ENCODE measurements around the gene NCOA1. TPM values are rescaled to one million over a fixed set of nuclear protein-coding genes. Genes with fewer than 3 reads are reported as not detected.

Gene NCOA1
- total and polyA plus RNA-seq, 2 of the 4 experiments (the other 2 are of a cell fraction) = 6.7 to 11.3 TPM

DNA sequence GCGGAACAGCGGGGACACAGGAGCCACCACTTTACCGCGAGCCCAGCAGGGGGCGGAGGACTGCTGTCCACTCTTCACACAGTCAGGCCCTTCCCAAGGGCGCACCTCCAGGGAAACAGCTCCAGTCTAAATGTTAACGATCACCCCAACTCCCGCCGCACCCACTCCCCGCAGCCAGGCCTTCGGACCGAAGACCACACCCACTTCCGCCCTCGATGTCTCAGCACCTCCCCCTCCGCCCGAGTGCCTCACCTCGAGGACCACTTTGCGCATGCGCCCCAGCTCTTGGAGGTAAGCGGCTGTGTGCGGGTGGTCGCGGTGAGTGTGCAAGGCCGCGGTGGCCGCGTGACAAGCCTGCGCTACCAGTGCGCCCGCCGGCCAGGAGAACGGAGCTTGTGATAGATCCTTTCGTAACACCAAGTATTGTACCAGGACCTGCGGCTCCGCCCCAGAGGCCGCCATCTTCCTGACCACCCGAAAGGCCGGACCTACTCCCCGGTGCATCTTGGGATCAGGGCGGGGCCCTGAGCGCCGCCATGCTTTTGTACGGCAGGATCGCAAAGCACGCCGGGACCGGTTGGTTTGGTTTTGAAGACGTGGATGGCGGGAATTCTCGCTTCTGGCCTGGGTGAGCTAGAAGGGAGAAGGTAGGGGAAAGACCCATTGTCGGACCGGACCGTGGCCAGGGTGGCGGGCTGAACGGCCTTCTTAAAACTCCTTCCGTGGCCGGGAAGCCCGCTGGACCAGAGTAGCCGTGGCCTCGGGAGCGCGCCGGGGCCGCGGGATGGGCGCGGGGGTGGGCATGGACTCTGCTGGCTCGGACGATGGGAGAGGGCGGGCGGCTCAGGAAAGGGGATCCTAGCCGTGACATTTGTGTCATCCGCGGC lies 302.1 kb downstream of the NCOA1 start, which contains the start of the genes CENPO and PTRHD1:
CENPO (plus strand) TSS at position 552 of the 887 bp plus-strand sequence. CDS start 495 bp downstream, outside the sequence.
PTRHD1 (minus strand) TSS at position 518 of the 887 bp plus-strand sequence; CDS start at position 504, 14 bp downstream.
- dilution Hi-C loops (cut with HindIII; ENCODE audit: low sequenced_read_pairs, unreplicated experiment) = no loop called here

More for the DNA sequence above, 302.1 kb downstream of the NCOA1 start, which contains the start of the genes CENPO and PTRHD1:
- Histone ChIP-seq H2BK15ac (ENCODE audit: low read depth, low read length) (peak within 1 kb of the TSS; percentile 100; the same call in 2 of the 3 replicates), H2AK5ac (ENCODE audit: low read depth, low read length) (peak within 1 kb of the TSS; percentile 77), H3K27me3 (ENCODE audit: control insufficient read depth, insufficient read depth, low read length) (no peaks in the 10 kb centered on the region), H3K4ac (ENCODE audit: low read depth, low read length) (peak within 1 kb of the TSS; percentile 100), H3K36me3 (ENCODE audit: control insufficient read depth, insufficient read depth, low read length) (peaks cover 3% of the 10 kb centered on the region; the same call in 1 of the 2 replicates), H3K9me1 (ENCODE audit: insufficient read depth, low read length) (peaks cover 9% of the 10 kb centered on the region), H3K56ac (ENCODE audit: extremely low read depth, insufficient read depth, low read length) (peak within 1 kb of the TSS; percentile 99), H2BK20ac (ENCODE audit: low read depth, low read length) (peak within 1 kb of the TSS; percentile 97), H3K79me1 (ENCODE audit: low read depth in 1 of 2, low read length in 2 of 2) (peaks cover 30 to 49% of the 10 kb centered on the region in 2 experiments), H3K27ac (ENCODE audit: insufficient read depth, low read length) (peak within 1 kb of the TSS; percentile 96), H2AK9ac (replicated peaks; ENCODE audit: low read depth, low read length, poor library complexity) (peak within 1 kb of the TSS; percentile 99), H3K18ac (ENCODE audit: low read depth, low read length) (peak within 1 kb of the TSS; percentile 98), H3K4me1 (ENCODE audit: control insufficient read depth, insufficient read depth, low read length) (peaks cover 2% of the 10 kb centered on the region), H3K4me2 (ENCODE audit: low read depth, low read length) (peak within 1 kb of the TSS; percentile 95), H2BK120ac (ENCODE audit: low read depth, low read length) (peak within 1 kb of the TSS; percentile 100), H3K9ac (ENCODE audit: low read depth, low read length) (peak within 1 kb of the TSS; percentile 94), H4K20me1 (ENCODE audit: insufficient read depth, low read length) (no peaks in the 10 kb centered on the region), H4K5ac (ENCODE audit: low read depth, low read length) (peak within 1 kb of the TSS; percentile 98), H3K9me3 (ENCODE audit: control insufficient read depth, insufficient read depth, low read length) (no peaks in the 10 kb centered on the region), H3K14ac (replicated peaks; ENCODE audit: low read depth, low read length) (peak within 1 kb of the TSS; percentile 100), H4K91ac (ENCODE audit: insufficient read depth, low read depth, low read length) (peak within 1 kb of the TSS; percentile 100), H2BK5ac (ENCODE audit: low read depth, low read length, poor library complexity, severe bottlenecking) (peak within 1 kb of the TSS; percentile 98), H3K23ac (ENCODE audit: low read depth, low read length) (peak within 1 kb of the TSS; percentile 100), H4K8ac (ENCODE audit: low read depth in 2 of 2, low read length in 2 of 2) (peak within 1 kb of the TSS; percentile 92 to 99), H2AFZ (replicated peaks; ENCODE audit: low read length, poor library complexity) (peak within 1 kb of the TSS; percentile 100), H3K4me3 (ENCODE audit: insufficient read depth, low read depth, low read length) (peak within 1 kb of the TSS; percentile 75)
- DNase-seq (peak; percentile 96), ATAC-seq (ENCODE audit: low read depth) (peak; percentile 98)
- 0% methylated on average over 35 of the region's 74 CpGs; no CpG with 5 or more reads in 1 of the 2 experiments for WGBS, 2 experiments (ENCODE audit: extremely low coverage in 2 of 2, insufficient read length in 1 of 2)
- POLR2A ChIA-PET (ENCODE audit: unreplicated experiment) = interaction anchor here (1.3 kb wide), 1 partner anchor 31 kb away, joined by 5 read pairs; no protein-coding TSS in a partner anchor
- CTCF ChIA-PET = interaction anchor here (0.7 to 1.2 kb wide), 3 partner anchors 20 to 373 kb away, joined by 3 to 5 read pairs (median 3); no protein-coding TSS in a partner anchor
- intact Hi-C loops (cut with micrococcal nuclease) = loop anchor here (1.0 to 5.0 kb wide), 2 partner anchors 33 to 301 kb away; partner anchors contain the start of gene NCOA1
- BruUV-seq (replicated peaks) = no TSS peak
- TF ChIP-seq MAFK (IDR thresholded peaks at IDR 0.05; ENCODE audit: low read depth, low read length) = no peak
- TF ChIP-seq MAZ (IDR thresholded peaks at IDR 0.05; ENCODE audit: borderline replicate concordance, low read depth, low read length) = peak; percentile 57; the same call in 1 of the 2 replicates
- TF ChIP-seq MXI1 (IDR thresholded peaks at IDR 0.05; ENCODE audit: borderline replicate concordance, low read depth, low read length) = peak; percentile 75
- TF ChIP-seq BHLHE40 (IDR thresholded peaks at IDR 0.05; ENCODE audit: low read depth, low read length) = no peak
- TF ChIP-seq NFE2L2 (IDR thresholded peaks at IDR 0.05; ENCODE audit: low read depth, low read length) = no peak
- no peak for TF ChIP-seq RFX5 (IDR thresholded peaks at IDR 0.05; ENCODE audit: low read depth, low read length)
- peak; percentile 48 for TF ChIP-seq SMC3 (IDR thresholded peaks at IDR 0.05; ENCODE audit: low read depth, low read length)
- no peak for TF ChIP-seq RCOR1 (IDR thresholded peaks at IDR 0.05; ENCODE audit: insufficient replicate concordance, low read length)
- TF ChIP-seq CTCF (conservative IDR thresholded peaks at IDR 0.05; ENCODE audit: low read depth, low read length) = peak; percentile 60
- TF ChIP-seq CEBPB (IDR thresholded peaks at IDR 0.05; ENCODE audit: low read depth, low read length) = no peak
- TF ChIP-seq RAD21 (IDR thresholded peaks at IDR 0.05; ENCODE audit: low read length) = peak; percentile 48
- TF ChIP-seq POLR2A (IDR thresholded peaks at IDR 0.05; ENCODE audit: low read depth, low read length) = peak; percentile 79; the same call in 1 of the 2 replicates
- in situ Hi-C loops (cut with MboI; ENCODE audit: low sequenced_read_pairs) = no loop called here

Measured in IMR-90 (cell line).